ENCODE data around the gene CHST14. TPM values are rescaled to one million over a fixed set of nuclear protein-coding genes. Genes with fewer than 3 reads are reported as not detected.

The CHST14 gene
- total RNA-seq, 1 experiment from 2014 or later = 30.5 TPM

GRCh38 chr15:40487816-40488682 lies 17.3 kb downstream of the CHST14 start:
- DNase-seq (ENCODE audit: low read depth) = no peak

DNA sequence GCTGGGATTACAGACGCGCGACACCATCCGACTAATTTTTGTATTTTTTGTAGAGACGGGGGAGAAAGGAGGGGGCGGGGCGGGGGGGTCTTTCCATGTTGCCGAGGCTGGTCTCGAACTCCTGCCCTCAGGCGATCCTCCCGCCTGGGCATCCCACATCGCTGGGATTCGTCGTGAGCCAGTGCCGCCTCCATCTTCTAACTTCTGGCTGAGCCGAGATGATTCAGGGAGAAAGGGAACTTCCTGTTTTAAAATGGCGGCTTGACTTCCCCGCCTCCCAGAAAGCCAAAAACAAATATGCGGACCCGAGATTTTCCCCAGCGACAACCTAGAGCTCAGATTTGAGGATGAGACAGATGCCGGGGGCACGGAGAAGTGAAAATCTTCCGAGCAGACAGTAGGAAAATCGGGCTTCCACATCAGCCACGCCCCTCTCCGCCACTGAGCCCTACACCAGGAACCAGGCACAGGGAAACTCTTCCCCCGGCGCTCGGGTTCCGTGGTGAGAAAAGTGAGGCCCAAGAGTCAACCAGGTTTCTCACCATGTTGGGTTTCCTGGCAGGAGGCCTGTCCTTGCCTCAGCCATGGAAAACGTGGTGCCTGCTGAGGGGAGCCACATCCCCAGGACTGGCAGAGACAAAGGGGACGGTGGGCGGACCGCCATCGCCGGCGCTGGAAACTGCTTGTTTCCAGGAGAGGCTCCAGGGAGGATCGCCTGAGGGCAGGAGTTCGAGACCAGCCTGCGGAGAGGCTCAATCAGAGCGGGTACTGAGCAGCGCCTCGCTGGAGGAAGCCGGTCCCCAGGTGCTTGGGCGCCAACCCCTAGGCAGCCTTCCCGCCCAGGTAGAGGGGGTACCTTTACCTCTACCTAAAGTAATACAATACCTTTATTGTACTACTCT lies 18.7 kb downstream of the CHST14 start:
- DNase-seq (ENCODE audit: low read depth) = no peak

DNA sequence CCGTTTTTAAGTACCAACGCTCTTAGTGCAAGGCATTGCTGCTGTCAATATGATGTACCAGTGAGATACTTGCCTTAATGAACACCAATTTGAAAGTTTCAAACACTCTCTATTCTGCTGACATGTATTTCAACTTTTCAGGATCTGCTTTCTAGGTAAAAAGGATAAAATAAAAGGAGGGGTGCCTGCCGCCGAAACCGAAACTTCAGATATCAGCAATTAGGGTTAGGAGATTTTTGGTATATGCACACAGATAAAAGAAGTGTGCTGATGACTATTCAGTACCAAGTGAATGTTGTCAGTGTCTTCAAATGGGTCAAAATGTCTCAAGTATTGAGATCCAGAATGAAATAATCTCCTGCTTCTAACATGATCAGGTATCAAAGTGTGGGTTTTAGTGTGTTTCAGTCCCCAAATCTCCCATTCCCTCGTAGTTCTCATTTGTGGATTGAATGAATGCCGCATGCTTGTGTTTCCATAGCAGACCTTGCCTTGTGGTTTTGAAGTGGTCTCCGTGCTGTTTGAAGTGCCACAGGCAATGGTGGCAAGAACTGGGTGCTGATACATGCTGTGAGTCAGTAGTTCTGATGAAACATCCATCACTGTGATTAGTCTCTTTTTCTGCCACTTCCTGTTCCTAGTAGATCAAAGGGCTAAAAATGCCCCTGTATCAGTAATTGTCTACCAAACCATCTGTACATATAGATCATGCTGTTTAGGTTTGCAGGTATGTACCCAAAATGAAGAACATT lies 22.5 kb downstream of the CHST14 start:
- peak; percentile 70 for DNase-seq (ENCODE audit: low read depth)

DNA sequence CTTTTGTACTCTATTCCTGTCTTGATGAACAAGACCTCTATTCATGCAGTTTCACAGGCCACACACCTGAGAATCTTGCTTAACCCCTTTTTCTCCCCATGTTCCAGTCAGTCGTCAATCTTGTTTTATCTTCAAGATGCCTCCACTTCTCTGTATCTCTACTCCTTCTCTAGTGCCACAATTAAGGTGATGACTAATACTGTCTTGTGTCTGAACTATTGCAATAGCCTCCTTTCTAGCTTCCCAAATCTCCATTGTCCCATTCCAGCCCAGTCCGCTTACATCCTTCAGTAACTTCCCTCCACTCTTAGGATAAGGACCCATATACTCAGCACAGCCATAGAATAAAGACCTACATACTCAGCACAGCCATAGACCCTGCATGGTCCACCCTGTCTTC lies 24.7 kb downstream of the CHST14 start:
- DNase-seq (ENCODE audit: low read depth) = no peak

DNA sequence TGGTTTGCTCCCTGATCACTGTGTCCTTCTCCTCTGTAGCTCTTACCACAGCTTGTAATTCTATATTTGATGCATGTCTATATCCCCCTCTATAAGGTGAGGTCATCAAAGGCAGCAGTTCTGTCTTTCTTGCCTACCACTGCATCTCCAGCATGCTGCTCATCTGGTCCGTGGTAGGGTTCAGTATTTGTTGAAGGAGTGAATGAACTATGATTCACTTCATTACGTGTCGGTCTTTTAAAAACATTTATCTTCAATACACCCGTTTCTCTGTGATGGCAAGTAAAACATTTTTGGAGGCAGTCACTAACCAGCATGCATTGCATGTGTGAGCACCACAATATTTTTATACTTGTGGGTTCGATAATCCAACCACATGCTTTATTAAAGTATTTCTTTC lies 27.6 kb downstream of the CHST14 start:
- peak; percentile 85 for DNase-seq (ENCODE audit: low read depth)

- DNase-seq (ENCODE audit: low read depth) = peak; percentile 62
These were observed 28.1 kb downstream of the CHST14 start for GRCh38 chr15:40498891-40499290.

- DNase-seq (ENCODE audit: low read depth) = no peak
These were observed 29.1 kb downstream of the CHST14 start for GRCh38 chr15:40499931-40500330.

GRCh38 chr15:40500568-40501330 lies 30.0 kb downstream of the CHST14 start:
- peak; percentile 11 for DNase-seq (ENCODE audit: low read depth)

DNA sequence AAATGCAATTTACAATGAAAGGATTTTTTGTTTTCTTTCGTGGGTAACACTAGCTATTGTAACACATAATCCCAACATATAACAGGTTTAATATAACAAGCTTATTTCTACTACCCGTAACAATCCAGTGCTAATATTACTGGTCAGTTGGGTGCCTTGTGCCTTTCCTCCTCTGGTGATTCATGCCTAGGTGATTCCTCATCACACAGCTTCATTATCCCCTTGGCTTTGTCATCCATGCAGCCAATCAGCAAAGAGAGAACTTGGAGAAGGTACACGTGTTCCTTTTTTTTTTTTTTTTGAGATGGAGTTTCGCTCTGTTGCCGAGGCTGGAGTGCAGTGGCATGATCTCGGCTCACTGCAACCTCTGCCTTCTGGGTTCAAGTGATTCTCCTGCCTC lies 30.7 kb downstream of the CHST14 start:
- peak; percentile 65 for DNase-seq (ENCODE audit: low read depth)

GRCh38 chr15:40506964-40507571 lies 36.3 kb downstream of the CHST14 start:
- peak; percentile 61 for DNase-seq (ENCODE audit: low read depth)

GRCh38 chr15:40508216-40508615 lies 37.4 kb downstream of the CHST14 start:
- DNase-seq (ENCODE audit: low read depth) = no peak

DNA sequence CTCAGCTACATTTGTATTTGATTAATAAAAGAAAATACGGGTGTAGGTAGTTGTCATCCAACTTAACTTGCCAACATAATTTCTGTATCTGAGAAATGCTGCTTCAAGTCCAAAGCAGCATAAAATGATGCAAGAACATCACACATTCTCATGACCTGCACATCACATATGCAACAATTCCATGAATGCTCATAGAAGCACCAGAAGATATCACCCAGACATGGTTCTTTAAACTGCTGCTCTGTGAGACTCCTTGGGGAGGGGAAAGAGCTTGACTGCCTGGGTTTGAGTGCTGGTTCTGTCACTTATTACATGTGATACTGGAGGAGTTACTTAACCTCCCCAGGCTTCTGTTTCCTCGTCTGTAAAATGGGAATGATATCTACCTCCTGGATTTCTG lies 39.4 kb downstream of the CHST14 start:
- no peak for DNase-seq (ENCODE audit: low read depth)

- DNase-seq (ENCODE audit: low read depth) = no peak
These were observed 40.3 kb downstream of the CHST14 start for GRCh38 chr15:40511093-40511471.

DNA sequence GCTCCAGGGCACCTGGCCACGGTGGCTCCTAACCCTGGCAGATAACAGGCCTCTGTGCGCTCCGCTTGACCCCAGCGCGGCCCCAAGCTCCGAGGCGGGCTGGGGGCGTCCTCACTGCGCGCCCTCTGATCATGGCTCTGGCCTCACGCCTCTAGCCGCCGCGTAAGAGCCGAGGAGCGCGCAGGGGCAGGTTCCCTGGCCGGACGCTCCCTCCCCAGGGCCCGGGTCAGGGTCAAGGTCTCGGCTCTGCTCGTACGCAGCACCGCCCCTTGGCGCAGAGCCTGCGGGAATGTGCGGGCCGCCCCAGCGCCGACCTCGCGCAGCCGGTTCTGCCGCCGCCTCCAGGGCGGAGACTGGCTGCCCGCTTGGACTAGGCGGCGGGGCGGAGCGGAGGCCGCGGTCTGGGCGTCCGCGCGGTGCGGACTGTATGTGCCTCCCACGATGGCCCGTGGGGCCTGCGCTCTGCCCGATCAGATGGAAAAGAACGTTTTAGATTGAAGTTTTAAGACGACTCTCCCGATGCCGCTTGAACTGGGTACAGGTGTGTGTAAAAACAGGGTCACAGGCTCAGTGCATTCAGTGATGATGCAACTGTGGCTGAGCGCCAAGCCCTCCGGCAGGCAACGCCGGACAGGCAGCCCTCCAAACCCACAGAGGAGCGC lies 40.8 kb downstream of the CHST14 start:
- DNase-seq (ENCODE audit: low read depth) = no peak

- no peak for DNase-seq (ENCODE audit: low read depth)
These were observed 41.7 kb downstream of the CHST14 start for GRCh38 chr15:40512440-40512839.

DNA sequence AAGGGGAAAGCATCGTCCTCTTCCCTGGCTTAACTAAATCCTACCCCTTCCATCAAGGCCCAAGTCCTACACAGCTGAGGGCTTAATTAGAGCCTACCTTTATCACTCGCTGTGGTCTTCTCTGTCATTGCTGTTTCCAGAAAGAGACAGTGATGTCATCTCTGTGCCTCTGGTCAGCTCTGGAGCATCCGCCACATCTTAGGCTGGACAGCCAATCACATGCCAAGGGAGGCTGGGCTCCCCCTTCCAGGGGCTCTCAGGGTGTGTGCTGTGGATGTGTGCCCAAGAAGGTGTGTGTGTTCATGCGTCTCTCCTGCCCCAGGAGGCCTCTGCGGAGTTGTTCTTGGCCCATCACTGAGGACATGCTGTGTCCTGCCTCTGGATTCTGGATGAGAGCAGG lies 42.8 kb downstream of the CHST14 start:
- DNase-seq (ENCODE audit: low read depth) = no peak

DNA sequence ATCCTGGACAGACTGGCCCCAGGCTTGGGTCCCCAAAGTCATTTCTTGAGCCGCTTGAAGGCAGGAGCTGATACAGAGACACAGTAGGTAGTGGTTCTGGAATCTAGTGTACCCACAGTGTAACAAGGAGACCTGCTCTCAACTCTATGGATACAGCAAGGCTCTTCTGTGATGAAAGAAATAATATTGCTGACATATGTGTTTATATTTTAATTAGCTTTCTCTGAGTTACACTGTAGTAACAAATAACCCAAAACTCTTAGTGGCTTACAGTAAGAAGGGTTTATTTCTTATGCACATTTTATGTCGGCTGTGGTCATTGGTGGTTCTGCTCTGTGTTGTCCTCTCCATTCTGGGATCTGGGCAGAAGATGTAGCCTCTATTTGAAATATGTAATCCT lies 45.5 kb downstream of the CHST14 start:
- no peak for DNase-seq (ENCODE audit: low read depth)
